Cerebellar cortex (tissue), 1 donor: ENCODE results near the gene ICAM4.
"Not testable (repeated sequence)": the region's sequence is repeated elsewhere in the genome, so short reads cannot be mapped to it uniquely, and the experiment has no call there.

Source experiments
- DNase-seq: peaks from one replicate; pipeline ENCODE4 v3.0.0-alpha.2; 2015; ENCODE audit warnings: low spot score

Gene ICAM4

GRCh38 chr19:10318807-10319682 is 32.3 kb downstream of the ICAM4 start:
- no peak for DNase-seq

- DNase-seq, result no peak
Measured at GRCh38 chr19:10320602-10321416, 34.1 kb downstream of the ICAM4 start.

GRCh38 chr19:10321417-10321797 is 34.7 kb downstream of the ICAM4 start:
- no peak for DNase-seq

GRCh38 chr19:10321874-10322835 is 35.4 kb downstream of the ICAM4 start:
- no peak for DNase-seq

- no peak for DNase-seq
Measured at GRCh38 chr19:10325732-10326131, 39.0 kb downstream of the ICAM4 start.

- DNase-seq, result no peak
Measured at GRCh38 chr19:10327793-10328192, 41.0 kb downstream of the ICAM4 start.

GRCh38 chr19:10328558-10329429 is 42.0 kb downstream of the ICAM4 start:
- no peak for DNase-seq

- no peak for DNase-seq
Measured at GRCh38 chr19:10329555-10329954, 42.8 kb downstream of the ICAM4 start.

- DNase-seq, result no peak
Measured at GRCh38 chr19:10332158-10332964, 45.6 kb downstream of the ICAM4 start.

GRCh38 chr19:10332965-10333757 is 46.4 kb downstream of the ICAM4 start, which contains the start of gene RAVER1:
RAVER1 (minus strand) TSS chr19:10333529; CDS start chr19:10333507, 22 bp downstream.
- DNase-seq, result peak; percentile 98

GRCh38 chr19:10333758-10334587 is 47.2 kb downstream of the ICAM4 start:
- peak; percentile 24 for DNase-seq

GRCh38 chr19:10334588-10335351 is 48.0 kb downstream of the ICAM4 start:
- DNase-seq, result peak; percentile 88

GRCh38 chr19:10335352-10335985 is 48.7 kb downstream of the ICAM4 start:
- no peak for DNase-seq

- DNase-seq, result not testable (repeated sequence)
Measured at GRCh38 chr19:10336725-10337124, 50.0 kb downstream of the ICAM4 start.
